Neural crest cell (in vitro differentiated cells): ENCODE measurements around the gene ATG9A. TPM values are rescaled to one million over a fixed set of nuclear protein-coding genes. Genes with fewer than 3 reads are reported as not detected.

Source experiments
- DNase-seq: peaks from one replicate; pipeline ENCODE4 v3.0.0; 2021; ENCODE audit warnings: low read depth, mixed read lengths, low spot score
- H3K27ac Mint-ChIP-seq: one replicate; pipeline ENCODE4 v1.8.0; 2021; ENCODE audit warnings: mild to moderate bottlenecking, mixed read lengths; ENCODE audit not compliant: unreplicated experiment
- H3K27me3 Mint-ChIP-seq: 2 replicates; pipeline ENCODE4 v1.8.0; 2021; ENCODE audit warnings: low read depth, mild to moderate bottlenecking, mixed read lengths
- H3K36me3 Mint-ChIP-seq: 2 replicates; pipeline ENCODE4 v1.8.0; 2021; ENCODE audit warnings: low read depth, mild to moderate bottlenecking, mixed read lengths
- H3K4me1 Mint-ChIP-seq: 2 replicates; pipeline ENCODE4 v1.8.0; 2021; ENCODE audit warnings: mixed read lengths
- H3K4me3 Mint-ChIP-seq: one replicate; pipeline ENCODE4 v1.8.0; 2021; ENCODE audit warnings: mild to moderate bottlenecking, mixed read lengths
- H3K9me3 Mint-ChIP-seq: 2 replicates; pipeline ENCODE4 v1.8.0; 2021; ENCODE audit warnings: mixed read lengths
- CTCF ChIP-seq: fragments of 200-600 bp; sonication (generic); conservative IDR thresholded peaks from 2 replicates; pipeline ENCODE4 v1.5.0; 2021; ENCODE audit warnings: antibody characterized with exemption, mild to moderate bottlenecking
- total RNA-seq: library from RNA; stranded (reverse); gene quantifications from 2 replicates; pipeline ENCODE4 v1.2.1, GENCODE V29; 2021

The ATG9A gene
- total RNA-seq, 1 donor from 2014 or later = 42.0 TPM

GRCh38 chr2:219209236-219210195 is 19.9 kb downstream of the ATG9A start:
- no peak for TF ChIP-seq CTCF
- peaks cover 3% of the 10 kb centered on the region for H3K27me3 Mint-ChIP-seq
- DNase-seq = no peak
- peaks cover 4% of the 10 kb centered on the region for H3K36me3 Mint-ChIP-seq
- peak overlapping the region; percentile 80 for H3K4me3 Mint-ChIP-seq
- peaks cover under 1% of the 10 kb centered on the region for H3K9me3 Mint-ChIP-seq
- peak overlapping the region; percentile 92 for H3K27ac Mint-ChIP-seq
- peaks cover 21% of the 10 kb centered on the region for H3K4me1 Mint-ChIP-seq

GRCh38 chr2:219207884-219208740 is 21.3 kb downstream of the ATG9A start:
- peak overlapping the region; percentile 92 for H3K4me3 Mint-ChIP-seq
- H3K36me3 Mint-ChIP-seq = peaks cover 4% of the 10 kb centered on the region
- no peak for DNase-seq
- peaks cover 3% of the 10 kb centered on the region for H3K27me3 Mint-ChIP-seq
- peaks cover 21% of the 10 kb centered on the region for H3K4me1 Mint-ChIP-seq
- H3K27ac Mint-ChIP-seq = peak overlapping the region; percentile 92
- no peak for TF ChIP-seq CTCF
- H3K9me3 Mint-ChIP-seq = peaks cover 2% of the 10 kb centered on the region

DNA sequence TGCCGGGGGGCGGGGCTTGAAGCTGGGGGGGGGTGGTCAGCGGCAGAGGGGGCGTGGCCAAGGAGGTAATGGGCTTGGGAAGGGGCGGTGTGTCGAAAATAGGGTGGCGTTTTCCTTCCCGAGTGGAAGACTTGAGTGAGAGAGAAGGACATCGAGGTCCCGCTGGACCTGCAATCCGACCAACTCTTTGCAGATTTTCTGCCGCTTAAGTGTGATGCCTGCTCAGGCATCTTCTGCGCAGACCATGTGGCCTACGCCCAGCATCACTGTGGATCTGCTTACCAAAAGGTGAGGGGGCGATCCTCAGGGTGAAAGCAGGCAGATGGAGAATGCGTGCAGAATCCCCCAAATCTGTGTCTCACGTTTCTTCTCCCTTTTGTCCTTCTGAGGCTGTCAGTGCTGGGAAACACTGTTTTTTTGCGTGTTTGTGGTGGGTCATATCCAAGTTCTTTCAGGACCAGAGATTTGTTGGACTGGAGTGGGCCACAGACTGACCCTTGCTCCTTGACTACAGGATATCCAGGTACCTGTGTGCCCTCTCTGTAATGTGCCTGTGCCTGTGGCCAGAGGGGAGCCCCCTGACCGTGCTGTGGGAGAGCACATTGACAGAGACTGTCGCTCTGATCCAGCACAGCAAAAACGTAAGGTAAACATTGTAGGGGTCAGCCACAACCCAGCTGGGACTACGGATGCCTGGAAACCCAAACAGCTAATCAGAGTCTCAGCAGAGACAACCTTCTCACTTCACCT is 22.1 kb downstream of the ATG9A start:
- DNase-seq = no peak
- peaks cover 4% of the 10 kb centered on the region for H3K36me3 Mint-ChIP-seq
- TF ChIP-seq CTCF = no peak
- H3K27ac Mint-ChIP-seq = peak overlapping the region; percentile 64
- peaks cover 3% of the 10 kb centered on the region for H3K27me3 Mint-ChIP-seq
- H3K4me3 Mint-ChIP-seq = peak overlapping the region; percentile 92
- peaks cover 2% of the 10 kb centered on the region for H3K9me3 Mint-ChIP-seq
- peaks cover 21% of the 10 kb centered on the region for H3K4me1 Mint-ChIP-seq

- DNase-seq = peak; percentile 89
- peak; percentile 39 for TF ChIP-seq CTCF
- Mint-ChIP-seq H3K27me3 (peaks cover 3% of the 10 kb centered on the region), H3K9me3 (peaks cover 2% of the 10 kb centered on the region), H3K4me3 (peak within 1 kb of the TSS; percentile 92), H3K36me3 (peaks cover 4% of the 10 kb centered on the region), H3K4me1 (peaks cover 21% of the 10 kb centered on the region), H3K27ac (peak within 1 kb of the TSS; percentile 96)
Observed at GRCh38 chr2:219206328-219207133, 22.9 kb downstream of the ATG9A start, which contains the start of gene ZFAND2B. ZFAND2B (plus strand) TSS chr2:219206782; CDS start chr2:219206988, 206 bp downstream.
